Gastroesophageal sphincter (tissue), 4 donors: ENCODE results near the gene CCT6B. TPM values are rescaled to one million over a fixed set of nuclear protein-coding genes. Genes with fewer than 3 reads are reported as not detected.

Experiments used
- ATAC-seq: fragments of 150-250 bp; one replicate; pipeline ENCODE4 v1.9.1; 2016; ENCODE audit warnings: mild to moderate bottlenecking, moderate library complexity
- H3K27ac ChIP-seq, 4 donors: fragments of 200-600 bp; sonication (generic) in 3 of 4; 1 replicate in 3 of 4; 2 replicates in 1 of 4; pipeline ENCODE4 v1.5.1; 2016 to 2019
- H3K27me3 ChIP-seq: fragments of 200-600 bp; sonication (generic); one replicate; pipeline ENCODE4 v1.5.1; 2019
- H3K36me3 ChIP-seq, 2 donors: fragments of 200-600 bp; sonication (generic); one replicate each; pipeline ENCODE4 v1.5.1; 2019; ENCODE audit warnings: control low read depth in 1 of 2
- H3K4me1 ChIP-seq, 3 donors: fragments of 200-600 bp; sonication (generic); 1 replicate in 2 of 3; 2 replicates in 1 of 3; pipeline ENCODE4 v1.5.1; 2016 to 2019; ENCODE audit warnings: control low read depth in 2 of 3
- H3K4me3 ChIP-seq, 2 donors: fragments of 200-600 bp; sonication (generic); one replicate each; pipeline ENCODE4 v1.5.1; 2019; ENCODE audit warnings: mild to moderate bottlenecking in 1 of 2, moderate library complexity in 1 of 2
- H3K9me3 ChIP-seq, 3 donors: fragments of 200-600 bp; sonication (generic); one replicate each; pipeline ENCODE4 v1.5.1; 2017 to 2019; ENCODE audit warnings: control low read depth in 2 of 3
- EP300 ChIP-seq: sonication (generic); formaldehyde crosslinking; IDR thresholded peaks from one replicate; pipeline ENCODE4 v1.6.1; 2017; ENCODE audit warnings: antibody characterized with exemption, mild to moderate bottlenecking
- POLR2A ChIP-seq, 2 donors: fragments of 450-650 bp; IDR thresholded peaks; one replicate each; pipeline ENCODE4 v1.6.1; 2017; ENCODE audit warnings: antibody characterized with exemption in 2 of 2, mild to moderate bottlenecking in 2 of 2, moderate library complexity in 1 of 2
- POLR2AphosphoS5 ChIP-seq: sonication (generic); formaldehyde crosslinking; IDR thresholded peaks from one replicate; pipeline ENCODE4 v1.6.1; 2017; ENCODE audit warnings: antibody characterized with exemption
- WGBS, 2 donors: methylation state at CpG; one replicate each; pipeline ENCODE4 v1.1.5; 2018; ENCODE audit warnings: low coverage in 1 of 2; 5-methylcytosine and 5-hydroxymethylcytosine counted together
- total RNA-seq, 4 donors: library from RNA; depleted of rRNA; stranded (reverse); fragments of >200 nt; gene quantifications; one replicate each; pipeline ENCODE4 v1.1.0, GENCODE V29; 2016
- TF ChIP-seq, protein P1 (sequence below), 4 experiments: fragments of 200-600 bp in 2 of 4; fragments of 450-650 bp in 2 of 4; sonication (generic) in 1 of 4; IDR thresholded peaks; one replicate each; pipeline ENCODE4 v1.5.1; 2017 to 2019; ENCODE audit warnings: antibody characterized with exemption in 4 of 4, mild to moderate bottlenecking in 2 of 4, moderate library complexity in 2 of 4

Gene CCT6B
- total RNA-seq, 4 donors from 2014 or later, result 2.5 to 4.0 (median 2.8) TPM

DNA sequence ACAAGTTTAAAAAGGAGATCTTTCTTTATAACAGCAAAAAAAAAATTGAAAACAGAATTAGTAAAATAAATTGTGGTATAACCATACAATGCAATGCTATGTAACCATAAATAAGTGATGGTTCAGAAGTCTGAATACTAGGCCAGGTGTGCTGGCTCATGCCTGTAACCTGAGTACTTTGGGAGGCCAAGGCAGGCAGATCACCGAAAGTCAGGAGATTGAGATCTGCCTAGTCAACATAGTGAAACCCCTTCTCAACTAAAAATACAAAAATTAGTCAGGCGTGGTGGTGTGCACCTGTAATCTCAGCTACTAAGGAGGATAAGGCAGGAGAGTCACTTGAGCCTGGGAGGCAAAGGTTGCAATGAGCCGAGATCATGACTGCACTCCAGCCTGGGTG, 34.6 kb downstream of the CCT6B start:
- TF ChIP-seq, protein P1, sequence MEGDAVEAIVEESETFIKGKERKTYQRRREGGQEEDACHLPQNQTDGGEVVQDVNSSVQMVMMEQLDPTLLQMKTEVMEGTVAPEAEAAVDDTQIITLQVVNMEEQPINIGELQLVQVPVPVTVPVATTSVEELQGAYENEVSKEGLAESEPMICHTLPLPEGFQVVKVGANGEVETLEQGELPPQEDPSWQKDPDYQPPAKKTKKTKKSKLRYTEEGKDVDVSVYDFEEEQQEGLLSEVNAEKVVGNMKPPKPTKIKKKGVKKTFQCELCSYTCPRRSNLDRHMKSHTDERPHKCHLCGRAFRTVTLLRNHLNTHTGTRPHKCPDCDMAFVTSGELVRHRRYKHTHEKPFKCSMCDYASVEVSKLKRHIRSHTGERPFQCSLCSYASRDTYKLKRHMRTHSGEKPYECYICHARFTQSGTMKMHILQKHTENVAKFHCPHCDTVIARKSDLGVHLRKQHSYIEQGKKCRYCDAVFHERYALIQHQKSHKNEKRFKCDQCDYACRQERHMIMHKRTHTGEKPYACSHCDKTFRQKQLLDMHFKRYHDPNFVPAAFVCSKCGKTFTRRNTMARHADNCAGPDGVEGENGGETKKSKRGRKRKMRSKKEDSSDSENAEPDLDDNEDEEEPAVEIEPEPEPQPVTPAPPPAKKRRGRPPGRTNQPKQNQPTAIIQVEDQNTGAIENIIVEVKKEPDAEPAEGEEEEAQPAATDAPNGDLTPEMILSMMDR (IDR thresholded peaks at IDR 0.05), result no peak
- TF ChIP-seq EP300, result no peak
- no peak for TF ChIP-seq POLR2A (IDR thresholded peaks at IDR 0.05)
- no peak for TF ChIP-seq POLR2AphosphoS5
- no peak overlapping the region for H3K4me3 ChIP-seq
- H3K4me1 ChIP-seq, result no peaks in the 10 kb centered on the region
- ATAC-seq, result no peak
- no peaks in the 10 kb centered on the region for H3K27me3 ChIP-seq
- H3K9me3 ChIP-seq, result no peaks in the 10 kb centered on the region
- WGBS, 2 donors, result 60 to 91% methylated on average over 2 of the region's 3 CpGs
- H3K27ac ChIP-seq, result no peak overlapping the region
- peaks cover 0 to 33% of the 10 kb centered on the region in 2 donors for H3K36me3 ChIP-seq

DNA sequence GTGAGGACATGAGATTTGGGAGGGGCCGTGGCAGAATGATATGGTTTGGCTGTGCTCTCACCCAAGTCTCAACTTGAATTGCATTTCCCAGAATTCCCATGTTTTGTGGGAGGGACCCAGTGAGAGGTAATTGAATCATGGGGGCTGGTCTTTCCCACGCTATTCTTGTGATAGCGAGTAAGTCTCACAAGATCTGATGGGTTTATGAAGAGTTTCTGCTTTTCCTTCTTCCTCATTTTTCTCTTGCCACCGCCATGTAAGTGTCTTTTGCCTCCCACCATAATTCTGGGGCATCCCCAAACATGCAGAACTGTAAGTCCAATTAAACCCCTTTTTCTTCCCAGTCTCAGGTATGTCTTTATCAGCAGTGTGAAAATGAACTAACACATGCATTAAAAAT, 40.6 kb downstream of the CCT6B start:
- 86 to 93% methylated on average over 3 to 4 of the region's 4 CpGs for WGBS, 2 donors
- Histone ChIP-seq H3K36me3 (peaks cover 0 to 13% of the 10 kb centered on the region in 2 donors), H3K9me3 (no peaks in the 10 kb centered on the region), H3K4me1 (no peaks in the 10 kb centered on the region), H3K4me3 (no peak overlapping the region), H3K27me3 (no peaks in the 10 kb centered on the region), H3K27ac (no peak overlapping the region)
- ATAC-seq, result no peak
- TF ChIP-seq EP300 (no peak), POLR2AphosphoS5 (no peak), POLR2A (IDR thresholded peaks at IDR 0.05) (no peak)
- TF ChIP-seq, protein P1 (IDR thresholded peaks at IDR 0.05), result no peak

DNA sequence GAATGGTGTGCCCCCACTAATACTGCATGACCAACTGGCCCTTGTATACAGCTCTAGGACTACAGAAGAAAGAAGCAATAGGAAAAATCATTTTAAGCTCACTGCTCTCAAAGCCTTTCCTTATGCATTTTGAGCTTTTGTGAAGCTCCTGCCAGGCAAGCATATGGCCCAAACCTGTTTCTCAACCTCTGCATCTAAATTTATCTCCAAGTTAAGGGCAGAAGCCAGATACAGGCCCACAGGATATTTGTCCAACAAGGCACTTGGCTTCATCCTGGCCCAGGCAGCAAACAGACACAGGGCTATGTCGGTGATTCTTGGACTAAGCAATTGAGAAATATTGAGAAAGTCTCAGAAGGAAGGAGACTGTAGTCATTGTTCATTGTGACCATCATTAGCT, 43.9 kb downstream of the CCT6B start:
- H3K27ac ChIP-seq, result no peak overlapping the region

DNA sequence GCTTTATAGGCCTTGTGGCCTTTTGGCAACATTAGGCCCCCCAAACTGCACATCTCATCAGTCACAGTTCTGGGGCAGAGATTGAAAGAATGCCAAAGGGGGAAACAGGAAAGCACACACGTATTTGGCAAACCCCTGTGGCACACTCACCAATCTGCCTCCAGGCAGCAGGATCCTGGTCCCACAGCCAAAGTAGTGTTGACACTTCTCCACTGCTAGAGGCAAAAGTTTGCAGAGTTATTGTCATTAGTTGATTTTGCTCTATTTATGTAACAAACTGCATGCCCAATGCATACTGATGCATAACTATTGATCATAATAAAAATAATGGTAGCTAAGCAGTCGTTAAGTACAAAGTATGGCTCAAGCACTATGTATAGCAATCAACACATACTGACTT, 45.1 kb downstream of the CCT6B start:
- H3K27ac ChIP-seq, result no peak overlapping the region

More for the DNA sequence above, 43.9 kb downstream of the CCT6B start:
- peaks cover 0 to 5% (median 0%) of the 10 kb centered on the region in 3 donors for H3K9me3 ChIP-seq
- no CpG with 5 or more reads among the region's 1 CpG for WGBS, 2 donors
- H3K4me1 ChIP-seq, result no peaks in the 10 kb centered on the region
- H3K27me3 ChIP-seq, result no peaks in the 10 kb centered on the region
- TF ChIP-seq, protein P1 (IDR thresholded peaks at IDR 0.05), result no peak
- TF ChIP-seq POLR2A (IDR thresholded peaks at IDR 0.05) (no peak), EP300 (no peak), POLR2AphosphoS5 (no peak)
- no peak overlapping the region for H3K4me3 ChIP-seq
- H3K36me3 ChIP-seq, result peaks cover 0 to 16% of the 10 kb centered on the region in 2 donors
- no peak for ATAC-seq

DNA sequence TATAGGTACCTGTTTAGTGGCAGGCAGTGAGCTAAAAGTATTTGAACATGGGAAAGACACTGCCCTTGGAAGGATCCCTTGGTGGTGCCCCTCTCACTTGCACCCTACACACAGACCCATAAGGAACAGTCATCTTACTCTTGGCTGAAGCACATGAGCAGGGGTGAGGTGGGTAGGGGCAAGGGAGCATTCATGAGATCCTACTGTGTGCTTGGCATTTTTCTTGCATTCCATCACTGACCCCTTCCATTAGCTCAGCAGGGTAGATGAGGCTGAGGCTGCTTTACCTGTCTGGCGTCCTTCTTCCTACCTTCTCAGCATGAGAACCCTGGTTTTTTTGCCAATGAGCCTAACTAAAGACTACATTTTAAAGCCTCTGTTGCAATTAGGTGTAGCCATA, 48.3 kb downstream of the CCT6B start:
- Histone ChIP-seq H3K27ac (no peak overlapping the region), H3K4me3 (no peak overlapping the region), H3K9me3 (peaks cover 0 to 5% (median 0%) of the 10 kb centered on the region in 3 donors), H3K27me3 (no peaks in the 10 kb centered on the region), H3K36me3 (peaks cover 0 to 16% of the 10 kb centered on the region in 2 donors), H3K4me1 (no peaks in the 10 kb centered on the region)
- WGBS, 2 donors, result 44 to 71% methylated on average over 1 of the region's 1 CpG
- TF ChIP-seq POLR2AphosphoS5, result no peak
- no peak for TF ChIP-seq EP300
- TF ChIP-seq POLR2A (IDR thresholded peaks at IDR 0.05), result no peak
- TF ChIP-seq, protein P1 (IDR thresholded peaks at IDR 0.05), result no peak
- ATAC-seq, result no peak

More for the DNA sequence above, 45.1 kb downstream of the CCT6B start:
- Histone ChIP-seq H3K4me3 (no peak overlapping the region), H3K27me3 (no peaks in the 10 kb centered on the region), H3K36me3 (peaks cover 0 to 16% of the 10 kb centered on the region in 2 donors), H3K9me3 (peaks cover 0 to 5% (median 0%) of the 10 kb centered on the region in 3 donors), H3K4me1 (no peaks in the 10 kb centered on the region)
- 61 to 67% methylated on average over 2 of the region's 2 CpGs for WGBS, 2 donors
- ATAC-seq, result no peak
- TF ChIP-seq EP300, result no peak
- no peak for TF ChIP-seq POLR2A (IDR thresholded peaks at IDR 0.05)
